HG02759 (cell line): ENCODE measurements around the gene COG3.

Experiments used
- ATAC-seq: cut with Tn5 transposase; IDR thresholded peaks from one replicate; pipeline ENCODE4 v1.9.1; 2021; ENCODE audit warnings: mild to moderate bottlenecking, moderate library complexity; ENCODE audit not compliant: unreplicated experiment

Gene COG3

GRCh38 chr13:45544520-45544919, 79.8 kb downstream of the COG3 start:
- ATAC-seq, result no peak

GRCh38 chr13:45545686-45546409, 81.1 kb downstream of the COG3 start:
- ATAC-seq, result no peak

GRCh38 chr13:45546410-45546765, 81.6 kb downstream of the COG3 start:
- ATAC-seq, result no peak

- ATAC-seq, result no peak
Observed at GRCh38 chr13:45548281-45548680, 83.5 kb downstream of the COG3 start.

GRCh38 chr13:45554604-45555109, 89.9 kb downstream of the COG3 start:
- ATAC-seq, result no peak

GRCh38 chr13:45564133-45564776, 99.5 kb downstream of the COG3 start:
- no peak for ATAC-seq

GRCh38 chr13:45565331-45565730, 100.6 kb downstream of the COG3 start:
- ATAC-seq, result no peak

GRCh38 chr13:45575146-45575829, 110.5 kb downstream of the COG3 start:
- ATAC-seq, result no peak

GRCh38 chr13:45575830-45576180, 111.1 kb downstream of the COG3 start:
- ATAC-seq, result no peak

GRCh38 chr13:45576466-45576865, 111.7 kb downstream of the COG3 start:
- ATAC-seq, result no peak

GRCh38 chr13:45582408-45583076, 117.8 kb downstream of the COG3 start:
- no peak for ATAC-seq

GRCh38 chr13:45584816-45585215, 120.1 kb downstream of the COG3 start:
- no peak for ATAC-seq
